Measurements from ENCODE around the gene RNF17. TPM values are rescaled to one million over a fixed set of nuclear protein-coding genes. Genes with fewer than 3 reads are reported as not detected.
A peak's percentile ranks its signal among the peaks of the same experiment; 100 is the strongest.

Gene RNF17
- total RNA-seq, 1 donor from 2014 or later = not detected

DNA sequence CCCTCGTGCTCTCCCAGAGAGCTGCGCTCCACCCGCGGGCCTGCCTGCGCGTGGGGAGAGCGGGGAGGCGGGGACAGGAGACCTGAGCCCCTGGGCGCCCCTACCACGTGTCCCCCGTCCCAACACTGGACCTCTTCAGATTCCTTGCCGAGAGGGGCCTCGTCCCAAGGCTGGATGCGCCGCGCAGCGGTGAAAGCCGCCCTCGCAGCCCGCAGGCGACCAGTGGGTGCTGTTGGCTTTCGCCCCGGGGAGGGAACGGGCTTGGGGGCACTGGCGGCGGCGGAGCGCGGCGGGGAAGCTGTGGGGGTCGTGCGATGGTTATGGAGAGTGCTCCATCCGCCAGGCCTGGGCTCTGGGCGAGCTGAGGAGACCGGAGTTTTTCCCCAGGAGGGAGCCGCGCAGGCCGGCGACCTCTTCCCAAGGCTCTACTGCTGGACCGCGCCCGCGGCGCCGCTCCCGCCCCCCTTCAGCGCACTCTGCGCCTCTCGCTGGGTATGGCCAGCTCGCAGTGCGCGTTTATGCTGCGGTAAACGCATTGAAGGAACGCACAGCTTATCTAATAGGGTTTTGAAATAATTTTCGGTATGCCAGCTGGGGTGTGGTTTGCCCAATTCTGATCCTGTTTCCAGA is 17.2 kb upstream of the RNF17 start:
- TF ChIP-seq EZH2 (IDR thresholded peaks at IDR 0.05; ENCODE audit: insufficient read depth, low read length) = no peak
- TF ChIP-seq, protein P1, sequence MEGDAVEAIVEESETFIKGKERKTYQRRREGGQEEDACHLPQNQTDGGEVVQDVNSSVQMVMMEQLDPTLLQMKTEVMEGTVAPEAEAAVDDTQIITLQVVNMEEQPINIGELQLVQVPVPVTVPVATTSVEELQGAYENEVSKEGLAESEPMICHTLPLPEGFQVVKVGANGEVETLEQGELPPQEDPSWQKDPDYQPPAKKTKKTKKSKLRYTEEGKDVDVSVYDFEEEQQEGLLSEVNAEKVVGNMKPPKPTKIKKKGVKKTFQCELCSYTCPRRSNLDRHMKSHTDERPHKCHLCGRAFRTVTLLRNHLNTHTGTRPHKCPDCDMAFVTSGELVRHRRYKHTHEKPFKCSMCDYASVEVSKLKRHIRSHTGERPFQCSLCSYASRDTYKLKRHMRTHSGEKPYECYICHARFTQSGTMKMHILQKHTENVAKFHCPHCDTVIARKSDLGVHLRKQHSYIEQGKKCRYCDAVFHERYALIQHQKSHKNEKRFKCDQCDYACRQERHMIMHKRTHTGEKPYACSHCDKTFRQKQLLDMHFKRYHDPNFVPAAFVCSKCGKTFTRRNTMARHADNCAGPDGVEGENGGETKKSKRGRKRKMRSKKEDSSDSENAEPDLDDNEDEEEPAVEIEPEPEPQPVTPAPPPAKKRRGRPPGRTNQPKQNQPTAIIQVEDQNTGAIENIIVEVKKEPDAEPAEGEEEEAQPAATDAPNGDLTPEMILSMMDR (IDR thresholded peaks at IDR 0.05; ENCODE audit: insufficient read depth, low read depth, low read length) = no peak
- Mint-ChIP-seq H3K9me3 (ENCODE audit: unreplicated experiment) (peaks cover 5% of the 10 kb centered on the region), H3K4me1 (ENCODE audit: low read depth, unreplicated experiment) (no peaks in the 10 kb centered on the region), H3K27me3 (ENCODE audit: low read depth, unreplicated experiment) (peaks cover 72% of the 10 kb centered on the region), H3K36me3 (ENCODE audit: low read depth, unreplicated experiment) (peaks cover 3% of the 10 kb centered on the region), H3K27ac (ENCODE audit: unreplicated experiment) (no peak overlapping the region), H3K4me3 (ENCODE audit: unreplicated experiment) (peak overlapping the region; percentile 81)
- Histone ChIP-seq H3K9me3 (ENCODE audit: insufficient read depth, low read depth, low read length) (no peaks in the 10 kb centered on the region), H4K20me1 (ENCODE audit: insufficient read depth, low read length) (no peaks in the 10 kb centered on the region), H3K27ac (ENCODE audit: low read depth, low read length) (no peak overlapping the region), H3K36me3 (ENCODE audit: insufficient read depth, low read length) (no peaks in the 10 kb centered on the region), H3K4me1 (ENCODE audit: insufficient read depth, low read length) (peaks cover 12% of the 10 kb centered on the region), H3K27me3 (ENCODE audit: insufficient read depth, low read length) (peaks cover 40% of the 10 kb centered on the region), H3K79me2 (ENCODE audit: insufficient read depth, low read length) (no peaks in the 10 kb centered on the region), H3K9ac (ENCODE audit: low read length) (no peak overlapping the region), H2AFZ (ENCODE audit: low read depth, low read length) (peak overlapping the region; percentile 63), H3K4me3 (ENCODE audit: insufficient read depth, low read depth, low read length) (peak overlapping the region; percentile 37), H3K4me2 (ENCODE audit: low read length) (peak overlapping the region; percentile 81)
- DNase-seq (ENCODE audit: low read depth) (no peak), FAIRE-seq (no peak)

DNA sequence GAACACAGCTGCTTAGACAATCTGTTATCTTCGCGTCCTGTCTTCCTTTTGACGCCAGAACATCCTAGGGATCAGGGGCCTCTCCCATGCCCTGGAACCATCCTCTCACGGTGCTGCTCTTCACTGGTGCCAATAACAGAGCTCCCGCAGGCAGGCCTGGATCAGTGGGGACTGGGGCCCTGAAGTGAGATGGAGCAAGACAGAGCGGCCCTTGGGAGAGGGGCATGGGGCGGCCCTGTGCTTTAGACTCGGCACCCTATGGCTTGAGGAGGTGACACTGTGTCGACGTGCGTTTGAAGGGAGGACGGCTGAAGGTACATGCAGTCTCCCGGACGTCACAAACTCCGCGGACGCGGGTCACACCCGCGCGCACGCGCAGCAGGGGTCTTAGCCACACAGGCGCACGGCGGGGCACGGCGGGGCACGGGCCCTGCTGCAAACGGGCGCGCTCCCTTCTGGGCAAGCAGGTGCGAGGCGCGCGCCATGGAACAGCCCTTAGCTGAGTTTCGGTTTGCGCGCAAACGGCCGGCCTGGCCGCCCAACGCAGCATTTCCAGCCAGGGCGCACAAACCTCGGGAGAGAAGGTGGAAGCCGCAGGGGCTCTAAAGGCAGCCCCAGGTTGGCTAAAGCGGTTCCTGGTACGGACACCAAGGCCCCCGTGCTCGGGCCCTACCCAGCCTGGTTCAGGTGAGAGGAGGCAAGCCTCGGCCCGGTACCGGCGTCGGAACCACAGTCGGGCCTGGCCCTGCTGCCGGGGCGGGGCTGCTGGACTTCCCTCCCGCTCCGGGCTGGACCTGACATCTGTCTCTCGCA is 16.5 kb upstream of the RNF17 start:
- TF ChIP-seq, protein P1 (IDR thresholded peaks at IDR 0.05; ENCODE audit: insufficient read depth, low read depth, low read length) = no peak
- peak; percentile 25 for TF ChIP-seq EZH2 (IDR thresholded peaks at IDR 0.05; ENCODE audit: insufficient read depth, low read length)
- H3K4me1 Mint-ChIP-seq (ENCODE audit: low read depth, unreplicated experiment) = no peaks in the 10 kb centered on the region
- peaks cover 74% of the 10 kb centered on the region for H3K27me3 Mint-ChIP-seq (ENCODE audit: low read depth, unreplicated experiment)
- H4K20me1 ChIP-seq (ENCODE audit: insufficient read depth, low read length) = no peaks in the 10 kb centered on the region
- no peak for FAIRE-seq
- H3K27me3 ChIP-seq (ENCODE audit: insufficient read depth, low read length) = peaks cover 43% of the 10 kb centered on the region
- H2AFZ ChIP-seq (ENCODE audit: low read depth, low read length) = peak overlapping the region; percentile 63
- H3K36me3 ChIP-seq (ENCODE audit: insufficient read depth, low read length) = no peaks in the 10 kb centered on the region
- peak; percentile 2 for DNase-seq (ENCODE audit: low read depth)
- H3K27ac ChIP-seq (ENCODE audit: low read depth, low read length) = no peak overlapping the region
- no peaks in the 10 kb centered on the region for H3K9me3 ChIP-seq (ENCODE audit: insufficient read depth, low read depth, low read length)
- H3K4me3 ChIP-seq (ENCODE audit: insufficient read depth, low read depth, low read length) = peak overlapping the region; percentile 37
- H3K36me3 Mint-ChIP-seq (ENCODE audit: low read depth, unreplicated experiment) = peaks cover 3% of the 10 kb centered on the region
- no peak overlapping the region for H3K9ac ChIP-seq (ENCODE audit: low read length)
- H3K9me3 Mint-ChIP-seq (ENCODE audit: unreplicated experiment) = peaks cover 5% of the 10 kb centered on the region
- peaks cover 12% of the 10 kb centered on the region for H3K4me1 ChIP-seq (ENCODE audit: insufficient read depth, low read length)
- no peak overlapping the region for H3K27ac Mint-ChIP-seq (ENCODE audit: unreplicated experiment)
- peak overlapping the region; percentile 81 for H3K4me3 Mint-ChIP-seq (ENCODE audit: unreplicated experiment)
- peak overlapping the region; percentile 81 for H3K4me2 ChIP-seq (ENCODE audit: low read length)
- H3K79me2 ChIP-seq (ENCODE audit: insufficient read depth, low read length) = no peaks in the 10 kb centered on the region

Data from astrocyte (in vitro differentiated cells and primary cell).